Testis (tissue), 2 donors: ENCODE data around the gene MYOT.

Experiments used
- CTCF ChIP-seq, 3 experiments: fragments of 450-650 bp in 2 of 3; fragments of 200-600 bp in 1 of 3; sonication (generic) in 1 of 3; IDR thresholded peaks; one replicate each; pipeline ENCODE4 v1.5.1; 2016 to 2019; ENCODE audit warnings: antibody characterized with exemption in 3 of 3, mild to moderate bottlenecking in 2 of 3, moderate library complexity in 1 of 3
- POLR2A ChIP-seq: fragments of 450-650 bp; IDR thresholded peaks from one replicate; pipeline ENCODE4 v1.6.1; 2017; ENCODE audit warnings: antibody characterized with exemption, mild to moderate bottlenecking, moderate library complexity

- TF ChIP-seq POLR2A: no peak
- no peak for TF ChIP-seq CTCF (IDR thresholded peaks at IDR 0.05)
Measured at GRCh38 chr5:137819766-137820165, 47.9 kb upstream of the MYOT start.
